GM18508 (cell line): ENCODE data around the gene EPB41.
"Not testable (repeated sequence)": the region's sequence is repeated elsewhere in the genome, so short reads cannot be mapped to it uniquely, and the experiment has no call there.

Source experiments
- ATAC-seq: cut with Tn5 transposase; IDR thresholded peaks from one replicate; pipeline ENCODE4 v1.9.1; 2021; ENCODE audit warnings: moderate number of reproducible peaks; ENCODE audit not compliant: insufficient read depth, unreplicated experiment

EPB41 gene

GRCh38 chr1:29123053-29123886 lies 208.9 kb downstream of the EPB41 start:
- ATAC-seq: no peak

- no peak for ATAC-seq
Observed at GRCh38 chr1:29123887-29124365, 209.6 kb downstream of the EPB41 start, which contains the start of gene TMEM200B. TSS of gene TMEM200B (minus strand) at chr1:29123903. CDS start at chr1:29121828, 2,075 bp downstream.

GRCh38 chr1:29124366-29125236 lies 210.2 kb downstream of the EPB41 start:
- ATAC-seq: no peak

- ATAC-seq: no peak
Observed at GRCh38 chr1:29125237-29125641, 210.9 kb downstream of the EPB41 start.

GRCh38 chr1:29125788-29126187 lies 211.4 kb downstream of the EPB41 start:
- no peak for ATAC-seq

GRCh38 chr1:29126198-29126597 lies 211.8 kb downstream of the EPB41 start:
- ATAC-seq: no peak

GRCh38 chr1:29128739-29129138 lies 214.4 kb downstream of the EPB41 start:
- no peak for ATAC-seq

GRCh38 chr1:29129916-29130315 lies 215.5 kb downstream of the EPB41 start:
- ATAC-seq: no peak

- not testable (repeated sequence) for ATAC-seq
Observed at GRCh38 chr1:29131056-29131455, 216.7 kb downstream of the EPB41 start.

- ATAC-seq: no peak
Observed at GRCh38 chr1:29133861-29134694, 219.7 kb downstream of the EPB41 start.

GRCh38 chr1:29134695-29135028 lies 220.3 kb downstream of the EPB41 start:
- no peak for ATAC-seq

- no peak for ATAC-seq
Observed at GRCh38 chr1:29136391-29136915, 222.1 kb downstream of the EPB41 start.

- no peak for ATAC-seq
Observed at GRCh38 chr1:29142714-29143113, 228.3 kb downstream of the EPB41 start.

- no peak for ATAC-seq
Observed at GRCh38 chr1:29144178-29144577, 229.8 kb downstream of the EPB41 start.

- ATAC-seq: no peak
Observed at GRCh38 chr1:29145739-29146437, 231.5 kb downstream of the EPB41 start.

- ATAC-seq: no peak
Observed at GRCh38 chr1:29148656-29149491, 234.5 kb downstream of the EPB41 start.

GRCh38 chr1:29150346-29150745 lies 236.0 kb downstream of the EPB41 start:
- ATAC-seq: not testable (repeated sequence)

- ATAC-seq: no peak
Observed at GRCh38 chr1:29152046-29152805, 237.9 kb downstream of the EPB41 start.
